NB4 (cell line): ENCODE data around the gene OCLN.

Experiments used
- MAX ChIP-seq: IDR thresholded peaks from 2 replicates; pipeline ENCODE4 v1.6.1; 2011; ENCODE audit warnings: low read depth, low read length
- TF ChIP-seq, protein P1 (sequence below): IDR thresholded peaks from one replicate; pipeline ENCODE4 v1.5.1; 2012; ENCODE audit warnings: low read depth, low read length

DNA sequence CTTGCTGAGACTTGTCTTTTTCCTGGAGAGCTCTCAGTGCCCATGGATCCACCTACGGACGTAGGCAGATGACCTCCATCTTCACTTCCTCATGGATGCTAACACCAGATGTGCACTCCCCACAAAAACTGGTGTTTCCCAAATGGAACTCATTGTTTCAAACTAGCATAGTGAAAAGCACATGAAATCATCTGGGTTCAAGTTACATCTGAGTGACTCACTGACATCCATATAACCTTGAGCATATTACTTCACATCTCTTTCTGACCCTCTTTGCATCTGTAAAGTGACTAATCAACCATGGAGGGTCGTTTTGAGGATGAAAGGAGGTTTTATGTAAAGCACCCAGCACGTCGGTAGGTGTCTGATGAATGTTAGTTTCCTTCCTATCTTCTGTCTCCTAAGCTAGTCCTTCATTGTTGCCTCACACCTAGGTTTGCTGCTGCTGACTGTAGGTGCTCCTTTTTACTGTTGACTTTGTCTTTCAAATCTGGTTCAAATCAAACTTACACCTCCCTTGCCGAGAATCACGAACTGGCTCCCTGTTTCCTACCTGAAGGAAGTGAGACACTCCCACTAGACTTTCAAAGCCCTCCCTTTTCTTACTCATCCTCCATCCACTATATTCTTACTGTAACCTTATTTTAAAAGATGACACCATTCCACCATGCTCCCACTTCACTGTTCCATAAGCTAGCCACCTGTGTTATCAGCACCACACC, 10.3 kb downstream of the OCLN start:
- TF ChIP-seq, protein P1, sequence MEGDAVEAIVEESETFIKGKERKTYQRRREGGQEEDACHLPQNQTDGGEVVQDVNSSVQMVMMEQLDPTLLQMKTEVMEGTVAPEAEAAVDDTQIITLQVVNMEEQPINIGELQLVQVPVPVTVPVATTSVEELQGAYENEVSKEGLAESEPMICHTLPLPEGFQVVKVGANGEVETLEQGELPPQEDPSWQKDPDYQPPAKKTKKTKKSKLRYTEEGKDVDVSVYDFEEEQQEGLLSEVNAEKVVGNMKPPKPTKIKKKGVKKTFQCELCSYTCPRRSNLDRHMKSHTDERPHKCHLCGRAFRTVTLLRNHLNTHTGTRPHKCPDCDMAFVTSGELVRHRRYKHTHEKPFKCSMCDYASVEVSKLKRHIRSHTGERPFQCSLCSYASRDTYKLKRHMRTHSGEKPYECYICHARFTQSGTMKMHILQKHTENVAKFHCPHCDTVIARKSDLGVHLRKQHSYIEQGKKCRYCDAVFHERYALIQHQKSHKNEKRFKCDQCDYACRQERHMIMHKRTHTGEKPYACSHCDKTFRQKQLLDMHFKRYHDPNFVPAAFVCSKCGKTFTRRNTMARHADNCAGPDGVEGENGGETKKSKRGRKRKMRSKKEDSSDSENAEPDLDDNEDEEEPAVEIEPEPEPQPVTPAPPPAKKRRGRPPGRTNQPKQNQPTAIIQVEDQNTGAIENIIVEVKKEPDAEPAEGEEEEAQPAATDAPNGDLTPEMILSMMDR, result no peak
- TF ChIP-seq MAX, result no peak
